Activated CD8-positive, alpha-beta memory T cell treated with anti-CD3 and anti-CD28 coated beads, Interleukin-2, amount 50 U/mL, for 48 hours (primary cell): Measurements from ENCODE around the gene C20orf202.

Experiments used
- DNase-seq: peaks from one replicate; pipeline ENCODE4 v3.0.0-alpha.2; 2020

C20orf202 gene

GRCh38 chr20:1255675-1256074 lies 52.4 kb downstream of the C20orf202 start:
- no peak for DNase-seq
